Measurements from ENCODE around the gene SCGB1D4.

- no peak for TF ChIP-seq CTCF (IDR thresholded peaks at IDR 0.05; ENCODE audit: insufficient read depth, low read depth, low read length)
- TF ChIP-seq EZH2 (IDR thresholded peaks at IDR 0.05; ENCODE audit: insufficient read depth, low read length): no peak
Observed at GRCh38 chr11:62269654-62270278, 29.1 kb downstream of the SCGB1D4 start, which contains the start of gene SCGB2A2.
